MM.1S (cell line): Measurements from ENCODE around the gene UBLCP1.
"Not testable (repeated sequence)": the region's sequence is repeated elsewhere in the genome, so short reads cannot be mapped to it uniquely, and the experiment has no call there.

Source experiments
- DNase-seq: peaks from one replicate; pipeline ENCODE4 v3.0.0-alpha.2; 2015
- H2AFZ ChIP-seq: fragments of 300-600 bp; sonication (generic); 2 replicates; pipeline ENCODE4 v1.6.0; 2016; ENCODE audit warnings: antibody characterized with exemption, low read length
- H3F3A ChIP-seq: fragments of 300-600 bp; sonication (generic); 2 replicates; pipeline ENCODE4 v1.6.1; 2016; ENCODE audit warnings: mild to moderate bottlenecking, antibody characterized with exemption, low read length, moderate library complexity, mixed read lengths; ENCODE audit not compliant: insufficient read depth
- H3K27ac ChIP-seq: fragments of 300-600 bp; sonication (generic); 2 replicates; pipeline ENCODE4 v1.5.1; 2016; ENCODE audit warnings: mild to moderate bottlenecking, low read length
- H3K27me3 ChIP-seq: fragments of 300-600 bp; sonication (generic); replicated peaks from 2 replicates; pipeline ENCODE4 v1.6.0; 2016; ENCODE audit warnings: low read length; ENCODE audit not compliant: insufficient read depth
- H3K36me3 ChIP-seq: fragments of 300-600 bp; sonication (generic); replicated peaks from 2 replicates; pipeline ENCODE4 v1.6.1; 2016; ENCODE audit warnings: mild to moderate bottlenecking, low read length, mixed read lengths; ENCODE audit not compliant: insufficient read depth
- H3K4me1 ChIP-seq: fragments of 300-600 bp; sonication (generic); 2 replicates; pipeline ENCODE4 v1.6.1; 2016; ENCODE audit warnings: low read length, mixed read lengths
- H3K4me2 ChIP-seq: fragments of 300-600 bp; sonication (generic); 2 replicates; pipeline ENCODE4 v1.6.0; 2016; ENCODE audit warnings: low read depth, low read length
- H3K4me3 ChIP-seq: fragments of 300-600 bp; sonication (generic); 2 replicates; pipeline ENCODE4 v1.5.1; 2016; ENCODE audit warnings: low read length, mixed read lengths
- H3K79me2 ChIP-seq: fragments of 300-600 bp; sonication (generic); 2 replicates; pipeline ENCODE4 v1.6.1; 2016; ENCODE audit warnings: mixed run types, low read length, mixed read lengths
- H3K9ac ChIP-seq: fragments of 300-600 bp; sonication (generic); 2 replicates; pipeline ENCODE4 v1.6.1; 2016; ENCODE audit warnings: low read length, mixed read lengths
- H3K9me2 ChIP-seq: fragments of 300-600 bp; sonication (generic); replicated peaks from 2 replicates; pipeline ENCODE4 v1.6.1; 2016; ENCODE audit warnings: mild to moderate bottlenecking, low read length, mixed read lengths; ENCODE audit not compliant: insufficient read depth
- H3K9me3 ChIP-seq: fragments of 300-600 bp; sonication (generic); replicated peaks from 2 replicates; pipeline ENCODE4 v1.6.1; 2016; ENCODE audit warnings: mild to moderate bottlenecking, low read length, mixed read lengths; ENCODE audit not compliant: insufficient read depth
- H4K20me1 ChIP-seq: fragments of 300-600 bp; sonication (generic); 2 replicates; pipeline ENCODE4 v1.6.1; 2016; ENCODE audit warnings: mild to moderate bottlenecking, low read length, moderate library complexity, mixed read lengths; ENCODE audit not compliant: insufficient read depth
- EZH2 ChIP-seq: fragments of 300-600 bp; sonication (generic); optimal IDR thresholded peaks from 2 replicates; pipeline ENCODE3; 2017; ENCODE audit warnings: low read depth, mild to moderate bottlenecking, antibody characterized with exemption, low read length, mixed read lengths
- EZH2phosphoT487 ChIP-seq: fragments of 300-600 bp; sonication (generic); IDR thresholded peaks from 2 replicates; pipeline ENCODE4 v1.6.1; 2018; ENCODE audit warnings: antibody characterized with exemption, low read length
- TF ChIP-seq, protein P1 (sequence below): fragments of 300-600 bp; sonication (generic); IDR thresholded peaks from 2 replicates; pipeline ENCODE4 v1.5.1; 2016; ENCODE audit warnings: antibody characterized with exemption, low read length, mixed read lengths

UBLCP1 gene

DNA sequence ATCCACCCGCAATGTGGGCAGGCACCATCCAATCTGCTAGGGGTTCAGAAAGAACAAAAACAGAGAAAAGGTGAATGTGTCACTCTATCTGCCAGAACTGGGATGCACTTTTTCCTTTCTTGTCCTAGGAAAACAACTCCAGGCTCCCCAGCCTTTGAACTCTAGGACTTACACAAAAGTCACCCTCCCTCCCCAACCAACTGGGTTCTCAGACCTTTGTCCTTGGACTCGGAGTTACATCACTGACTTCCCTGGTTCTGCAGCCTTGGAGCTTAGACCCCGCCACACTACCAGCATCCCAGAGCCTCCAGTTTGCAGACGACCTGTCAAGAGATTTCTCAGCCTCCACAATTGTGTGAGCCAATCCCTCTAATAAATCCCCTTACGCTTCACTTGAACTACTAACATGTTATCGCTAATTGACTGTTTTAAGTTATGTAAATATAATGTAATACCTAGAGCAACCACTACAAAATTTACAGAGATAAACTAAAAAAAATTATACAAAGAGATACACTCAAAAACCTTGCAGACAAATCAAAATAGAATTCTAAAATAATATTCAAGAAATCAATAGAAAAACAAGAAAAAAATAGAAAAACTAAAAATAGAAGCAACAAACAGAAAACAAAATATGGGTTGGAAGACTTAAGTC is 5.3 kb upstream of the UBLCP1 start:
- Histone ChIP-seq H3K79me2 (no peaks in the 10 kb centered on the region), H3F3A (peaks cover 2% of the 10 kb centered on the region; the same call in 1 of the 2 replicates), H4K20me1 (no peaks in the 10 kb centered on the region), H3K4me2 (no peak overlapping the region), H3K27ac (no peak overlapping the region), H3K4me3 (no peak overlapping the region), H2AFZ (no peak overlapping the region), H3K9ac (no peak overlapping the region), H3K36me3 (no peaks in the 10 kb centered on the region), H3K27me3 (no peaks in the 10 kb centered on the region), H3K4me1 (no peaks in the 10 kb centered on the region), H3K9me3 (no peaks in the 10 kb centered on the region), H3K9me2 (no peaks in the 10 kb centered on the region)
- no peak for TF ChIP-seq EZH2
- TF ChIP-seq, protein P1, sequence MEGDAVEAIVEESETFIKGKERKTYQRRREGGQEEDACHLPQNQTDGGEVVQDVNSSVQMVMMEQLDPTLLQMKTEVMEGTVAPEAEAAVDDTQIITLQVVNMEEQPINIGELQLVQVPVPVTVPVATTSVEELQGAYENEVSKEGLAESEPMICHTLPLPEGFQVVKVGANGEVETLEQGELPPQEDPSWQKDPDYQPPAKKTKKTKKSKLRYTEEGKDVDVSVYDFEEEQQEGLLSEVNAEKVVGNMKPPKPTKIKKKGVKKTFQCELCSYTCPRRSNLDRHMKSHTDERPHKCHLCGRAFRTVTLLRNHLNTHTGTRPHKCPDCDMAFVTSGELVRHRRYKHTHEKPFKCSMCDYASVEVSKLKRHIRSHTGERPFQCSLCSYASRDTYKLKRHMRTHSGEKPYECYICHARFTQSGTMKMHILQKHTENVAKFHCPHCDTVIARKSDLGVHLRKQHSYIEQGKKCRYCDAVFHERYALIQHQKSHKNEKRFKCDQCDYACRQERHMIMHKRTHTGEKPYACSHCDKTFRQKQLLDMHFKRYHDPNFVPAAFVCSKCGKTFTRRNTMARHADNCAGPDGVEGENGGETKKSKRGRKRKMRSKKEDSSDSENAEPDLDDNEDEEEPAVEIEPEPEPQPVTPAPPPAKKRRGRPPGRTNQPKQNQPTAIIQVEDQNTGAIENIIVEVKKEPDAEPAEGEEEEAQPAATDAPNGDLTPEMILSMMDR: no peak
- no peak for TF ChIP-seq EZH2phosphoT487
- no peak for DNase-seq

DNA sequence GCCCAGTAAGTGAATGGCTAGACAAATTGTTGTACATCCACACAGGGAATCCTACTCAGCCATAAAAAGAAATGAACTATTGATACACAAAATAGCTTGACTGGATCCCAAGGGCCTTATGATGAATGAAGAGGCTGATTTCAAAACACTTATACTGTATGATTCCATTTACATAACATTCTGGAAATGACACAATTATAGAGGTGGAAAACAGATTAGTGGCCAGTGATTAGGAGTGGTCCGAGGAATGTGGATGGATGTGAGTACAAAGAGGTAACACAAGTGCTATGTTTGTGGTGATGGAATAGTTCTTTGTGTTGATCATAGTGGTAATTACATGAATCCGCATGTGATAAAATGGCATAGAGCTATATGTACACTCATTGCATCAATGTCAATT is 4.7 kb upstream of the UBLCP1 start:
- H3K9me2 ChIP-seq: no peaks in the 10 kb centered on the region
- no peak for DNase-seq
- no peak overlapping the region for H2AFZ ChIP-seq
- H3K9ac ChIP-seq: no peak overlapping the region
- no peaks in the 10 kb centered on the region for H4K20me1 ChIP-seq
- TF ChIP-seq EZH2phosphoT487: no peak
- TF ChIP-seq, protein P1: no peak
- no peak for TF ChIP-seq EZH2
- H3K79me2 ChIP-seq: peaks cover 1% of the 10 kb centered on the region; the same call in 1 of the 2 replicates
- H3K27ac ChIP-seq: no peak overlapping the region
- H3K4me3 ChIP-seq: no peak overlapping the region
- H3F3A ChIP-seq: peaks cover 5% of the 10 kb centered on the region; the same call in 1 of the 2 replicates
- H3K4me1 ChIP-seq: no peaks in the 10 kb centered on the region
- H3K27me3 ChIP-seq: no peaks in the 10 kb centered on the region
- H3K4me2 ChIP-seq: no peak overlapping the region
- H3K36me3 ChIP-seq: no peaks in the 10 kb centered on the region
- H3K9me3 ChIP-seq: no peaks in the 10 kb centered on the region

DNA sequence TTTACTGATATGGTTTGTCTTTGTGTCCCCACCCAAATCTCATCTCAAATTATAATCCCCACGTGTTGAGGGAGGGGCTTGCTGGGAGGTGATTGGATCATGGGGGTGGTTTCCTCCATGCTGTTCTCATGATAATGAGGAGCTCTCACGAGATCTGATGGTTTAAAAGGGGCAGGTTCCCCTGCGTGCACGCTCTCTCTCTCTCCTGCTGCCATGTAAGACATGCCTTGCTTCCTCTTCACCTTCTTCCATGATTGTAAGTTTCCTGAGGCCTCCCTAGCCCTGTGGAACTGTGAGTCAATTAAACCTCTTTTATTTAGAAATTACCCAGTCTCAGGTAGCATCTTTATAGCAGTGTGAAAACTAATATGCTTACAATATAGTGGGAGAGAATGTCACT is 2.9 kb upstream of the UBLCP1 start:
- H4K20me1 ChIP-seq, H3K4me2 ChIP-seq, H3K9ac ChIP-seq, H2AFZ ChIP-seq, DNase-seq, H3K9me2 ChIP-seq, H3K4me3 ChIP-seq, H3K9me3 ChIP-seq, H3F3A ChIP-seq, H3K27ac ChIP-seq, H3K27me3 ChIP-seq, H3K4me1 ChIP-seq, H3K36me3 ChIP-seq: not testable (repeated sequence)
- peaks cover 16% of the 10 kb centered on the region for H3K79me2 ChIP-seq

DNA sequence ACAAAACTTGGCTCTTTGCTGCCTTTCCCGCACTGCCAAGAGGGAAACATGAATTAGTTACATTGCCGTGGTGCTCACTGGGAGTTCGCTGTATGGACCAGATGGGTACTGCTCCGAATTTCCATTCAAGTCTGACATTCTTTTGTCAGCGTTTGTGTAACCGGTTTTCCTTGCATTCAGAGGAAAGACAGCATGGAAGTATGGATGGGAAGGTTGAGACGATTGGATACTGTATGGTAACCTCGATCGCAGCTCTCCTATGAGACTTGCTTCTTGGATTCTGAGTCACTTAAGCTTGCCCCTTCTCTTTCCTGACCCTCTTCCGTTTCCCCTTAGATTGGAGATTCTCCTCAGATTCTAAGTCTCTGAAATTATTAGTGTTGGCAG is 625 bp upstream of the UBLCP1 start:
- peaks cover 18% of the 10 kb centered on the region for H3K79me2 ChIP-seq
- peaks cover 5% of the 10 kb centered on the region; the same call in 1 of the 2 replicates for H3F3A ChIP-seq
- H2AFZ ChIP-seq: peak overlapping the region; percentile 87
- DNase-seq: no peak
- peak overlapping the region; percentile 84 for H3K4me3 ChIP-seq
- H3K27me3 ChIP-seq: no peaks in the 10 kb centered on the region
- peaks cover 7% of the 10 kb centered on the region; the same call in 1 of the 2 replicates for H3K4me1 ChIP-seq
- H3K9ac ChIP-seq: peak overlapping the region; percentile 77
- no peaks in the 10 kb centered on the region for H3K36me3 ChIP-seq
- no peaks in the 10 kb centered on the region for H3K9me2 ChIP-seq
- no peaks in the 10 kb centered on the region for H3K9me3 ChIP-seq
- TF ChIP-seq EZH2 (no peak), EZH2phosphoT487 (no peak)
- TF ChIP-seq, protein P1: no peak
- no peaks in the 10 kb centered on the region for H4K20me1 ChIP-seq
- H3K4me2 ChIP-seq: peak overlapping the region; percentile 59
- peak overlapping the region; percentile 92 for H3K27ac ChIP-seq
